Nephron (organoid): Measurements from ENCODE around the gene CYTH2.

Experiments
- H3K27ac Mint-ChIP-seq, 3 experiments: 2 replicates each; pipeline ENCODE4 v1.8.0; 2020; ENCODE audit warnings: mixed read lengths in 3 of 3, mild to moderate bottlenecking in 2 of 3, moderate library complexity in 1 of 3
- H3K27me3 Mint-ChIP-seq: 2 replicates; pipeline ENCODE4 v1.8.0; 2021; ENCODE audit warnings: low read depth, mild to moderate bottlenecking, moderate library complexity, mixed read lengths
- H3K36me3 Mint-ChIP-seq: 2 replicates; pipeline ENCODE4 v1.8.0; 2020; ENCODE audit warnings: low read depth, mixed read lengths
- H3K4me1 Mint-ChIP-seq: 2 replicates; pipeline ENCODE4 v1.8.0; 2020; ENCODE audit warnings: mixed read lengths
- H3K4me3 Mint-ChIP-seq, 3 experiments: 2 replicates each; pipeline ENCODE4 v1.8.0; 2020; ENCODE audit warnings: mild to moderate bottlenecking in 3 of 3, mixed read lengths in 3 of 3, moderate library complexity in 2 of 3
- H3K9me3 Mint-ChIP-seq: 2 replicates; pipeline ENCODE4 v1.8.0; 2020; ENCODE audit warnings: mixed read lengths
- CTCF ChIP-seq, 3 experiments: fragments of 200-600 bp; sonication (generic); IDR thresholded peaks; one replicate each; pipeline ENCODE4 v1.5.0; 2021; ENCODE audit warnings: antibody characterized with exemption in 3 of 3; ENCODE audit not compliant: unreplicated experiment in 3 of 3

Gene CYTH2

GRCh38 chr19:48492925-48493717 is 24.0 kb downstream of the CYTH2 start:
- peak overlapping the region; percentile 69 to 78 (median 72) for H3K4me3 Mint-ChIP-seq
- H3K36me3 Mint-ChIP-seq: no peaks in the 10 kb centered on the region
- no peak for TF ChIP-seq CTCF (IDR thresholded peaks at IDR 0.05; ENCODE audit: unreplicated experiment in 3 of 3)
- H3K27ac Mint-ChIP-seq: peak overlapping the region; percentile 46 to 83 (median 69)
- H3K4me1 Mint-ChIP-seq: peaks cover 25% of the 10 kb centered on the region
- H3K9me3 Mint-ChIP-seq: no peaks in the 10 kb centered on the region
- peaks cover 66% of the 10 kb centered on the region for H3K27me3 Mint-ChIP-seq

- H3K9me3 Mint-ChIP-seq: no peaks in the 10 kb centered on the region
- H3K4me3 Mint-ChIP-seq: peak overlapping the region; percentile 84 to 91 (median 85)
- H3K4me1 Mint-ChIP-seq: peaks cover 25% of the 10 kb centered on the region
- no peak for TF ChIP-seq CTCF (IDR thresholded peaks at IDR 0.05; ENCODE audit: unreplicated experiment in 3 of 3)
- peaks cover 63% of the 10 kb centered on the region for H3K27me3 Mint-ChIP-seq
- H3K36me3 Mint-ChIP-seq: no peaks in the 10 kb centered on the region
- peak overlapping the region; percentile 73 to 83 (median 79) for H3K27ac Mint-ChIP-seq
Observed at GRCh38 chr19:48493718-48494401, 24.7 kb downstream of the CYTH2 start.

- Mint-ChIP-seq H3K27me3 (peaks cover 60% of the 10 kb centered on the region), H3K4me1 (peaks cover 25% of the 10 kb centered on the region), H3K4me3 (peak overlapping the region; percentile 84 to 91 (median 85)), H3K27ac (peak overlapping the region; percentile 78 to 86 (median 80)), H3K9me3 (no peaks in the 10 kb centered on the region), H3K36me3 (no peaks in the 10 kb centered on the region)
- no peak for TF ChIP-seq CTCF (IDR thresholded peaks at IDR 0.05; ENCODE audit: unreplicated experiment in 3 of 3)
Observed at GRCh38 chr19:48495396-48495795, 26.2 kb downstream of the CYTH2 start.

GRCh38 chr19:48496959-48497727 is 28.0 kb downstream of the CYTH2 start:
- Mint-ChIP-seq H3K4me3 (peak overlapping the region; percentile 44 to 69 (median 62)), H3K27me3 (peaks cover 52% of the 10 kb centered on the region), H3K27ac (peak overlapping the region in 1 of 3 experiments; percentile 33), H3K9me3 (no peaks in the 10 kb centered on the region), H3K36me3 (no peaks in the 10 kb centered on the region), H3K4me1 (peaks cover 20% of the 10 kb centered on the region)
- no peak for TF ChIP-seq CTCF (IDR thresholded peaks at IDR 0.05; ENCODE audit: unreplicated experiment in 3 of 3)

- TF ChIP-seq CTCF (IDR thresholded peaks at IDR 0.05; ENCODE audit: unreplicated experiment in 3 of 3): no peak
- Mint-ChIP-seq H3K4me3 (peak overlapping the region in 1 of 3 experiments; percentile 22), H3K27me3 (peaks cover 49% of the 10 kb centered on the region), H3K27ac (no peak overlapping the region), H3K36me3 (no peaks in the 10 kb centered on the region), H3K9me3 (no peaks in the 10 kb centered on the region), H3K4me1 (peaks cover 12% of the 10 kb centered on the region)
Observed at GRCh38 chr19:48497728-48498594, 28.8 kb downstream of the CYTH2 start.
